COLO668 (cell line): Measurements from ENCODE around the gene CRB2.

ENCODE experiments used
- DNase-seq: peaks from one replicate; lab custom pipeline; 2025; ENCODE audit not compliant: unreplicated experiment; lab: John Stamatoyannopoulos, UW

CRB2 gene

DNA sequence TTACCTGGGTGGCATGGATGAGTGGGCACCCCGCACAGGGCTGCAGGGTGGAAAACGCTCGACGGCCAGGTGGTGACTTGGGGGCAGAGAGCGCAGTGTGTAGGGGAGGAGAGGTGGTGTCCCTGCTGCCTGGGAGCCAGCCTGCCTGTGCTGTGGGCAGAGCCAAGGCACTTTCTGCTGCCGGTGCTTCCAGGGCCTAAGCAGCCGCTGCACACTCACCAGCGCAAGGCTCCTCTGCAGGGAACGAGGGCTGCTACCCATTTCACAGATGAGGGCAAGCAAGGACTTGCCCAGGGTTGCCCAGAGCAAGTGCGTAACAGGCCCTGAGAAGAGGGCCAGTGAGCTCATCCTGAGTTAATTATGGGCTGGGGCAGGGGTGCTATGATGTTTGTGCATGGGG lies 62.5 kb downstream of the CRB2 start:
- no peak for DNase-seq

DNA sequence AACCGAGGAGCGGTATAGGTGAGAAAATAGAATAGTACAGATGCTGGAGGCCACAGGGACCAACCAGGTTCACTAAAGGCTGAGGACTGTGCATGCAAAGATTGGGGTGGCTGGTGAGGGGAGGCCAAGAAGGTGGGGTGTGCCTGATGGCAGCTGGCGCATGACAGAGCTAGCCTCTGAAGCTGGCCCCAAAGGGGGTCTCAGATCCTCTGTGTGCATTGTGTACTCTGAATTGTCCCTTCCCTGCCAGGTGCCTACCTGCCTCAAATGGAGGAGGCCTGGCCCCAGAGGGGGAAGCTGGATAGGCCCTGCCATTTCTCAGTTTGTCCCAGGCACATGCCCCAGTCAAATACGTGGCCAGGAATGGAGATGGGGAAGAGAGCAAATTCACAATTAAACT lies 63.1 kb downstream of the CRB2 start:
- DNase-seq = no peak

DNA sequence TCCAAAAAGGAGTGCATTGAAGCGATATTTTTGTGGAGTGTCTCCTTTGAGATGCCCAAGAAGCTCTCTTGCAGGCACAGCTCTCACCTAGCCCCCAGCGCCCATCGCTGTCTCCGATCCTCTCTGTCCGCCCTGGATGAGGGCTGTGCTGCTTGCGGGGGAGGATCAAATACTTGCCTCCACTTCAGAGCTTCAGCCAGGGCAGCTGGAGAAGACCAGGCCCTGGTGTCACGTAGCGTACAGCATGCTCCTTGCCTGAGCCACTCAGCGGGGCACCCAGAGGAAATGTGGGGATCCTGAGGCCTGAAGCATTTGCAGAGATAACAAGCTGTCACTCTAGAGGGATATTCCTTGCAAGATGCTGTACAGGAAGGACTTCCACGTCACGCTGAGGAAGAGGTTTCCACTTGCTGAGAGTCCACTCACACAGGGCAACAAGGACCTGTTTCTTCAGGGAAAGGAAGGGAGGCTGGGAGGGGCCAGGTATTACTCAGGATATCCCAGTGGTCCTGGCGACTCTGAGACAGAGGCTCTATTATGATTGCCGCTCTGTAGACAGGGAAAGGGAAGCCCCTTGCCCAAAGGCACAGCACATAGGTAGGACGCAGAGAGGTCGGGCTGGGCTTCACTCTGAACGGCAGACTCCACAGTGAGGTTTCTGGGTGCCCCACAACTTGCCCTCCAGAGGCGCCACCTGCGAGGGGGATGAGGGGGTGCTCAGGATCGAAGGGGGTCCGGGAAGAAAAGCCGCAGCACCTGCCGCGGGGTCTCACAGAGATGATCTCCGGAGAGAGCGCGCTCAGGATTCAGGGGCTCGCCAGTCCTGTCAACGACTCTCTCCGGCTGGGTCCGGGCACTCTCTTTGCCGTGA lies 64.0 kb downstream of the CRB2 start:
- no peak for DNase-seq

- DNase-seq = no peak
Observed at GRCh38 chr9:123420592-123421111, 64.7 kb downstream of the CRB2 start.

DNA sequence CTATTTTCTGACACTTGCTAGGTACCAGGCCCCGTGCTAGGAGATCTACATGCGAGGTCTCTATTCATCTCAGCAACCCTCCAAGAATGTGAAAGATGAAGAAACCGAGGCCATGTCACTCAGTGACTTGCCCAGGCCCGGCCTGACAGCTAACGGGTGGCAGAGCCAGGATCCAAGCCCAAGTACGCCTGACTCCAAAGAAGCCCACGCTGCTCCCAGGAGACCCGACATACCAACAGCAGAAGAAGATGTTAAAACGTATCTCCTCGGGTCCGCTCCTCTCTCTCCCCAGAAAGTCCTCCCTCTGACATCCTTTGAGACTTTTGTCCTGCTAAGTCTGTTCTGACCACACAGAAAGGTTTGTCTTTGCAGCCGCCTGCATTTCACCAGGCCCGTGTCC lies 65.2 kb downstream of the CRB2 start:
- no peak for DNase-seq

DNA sequence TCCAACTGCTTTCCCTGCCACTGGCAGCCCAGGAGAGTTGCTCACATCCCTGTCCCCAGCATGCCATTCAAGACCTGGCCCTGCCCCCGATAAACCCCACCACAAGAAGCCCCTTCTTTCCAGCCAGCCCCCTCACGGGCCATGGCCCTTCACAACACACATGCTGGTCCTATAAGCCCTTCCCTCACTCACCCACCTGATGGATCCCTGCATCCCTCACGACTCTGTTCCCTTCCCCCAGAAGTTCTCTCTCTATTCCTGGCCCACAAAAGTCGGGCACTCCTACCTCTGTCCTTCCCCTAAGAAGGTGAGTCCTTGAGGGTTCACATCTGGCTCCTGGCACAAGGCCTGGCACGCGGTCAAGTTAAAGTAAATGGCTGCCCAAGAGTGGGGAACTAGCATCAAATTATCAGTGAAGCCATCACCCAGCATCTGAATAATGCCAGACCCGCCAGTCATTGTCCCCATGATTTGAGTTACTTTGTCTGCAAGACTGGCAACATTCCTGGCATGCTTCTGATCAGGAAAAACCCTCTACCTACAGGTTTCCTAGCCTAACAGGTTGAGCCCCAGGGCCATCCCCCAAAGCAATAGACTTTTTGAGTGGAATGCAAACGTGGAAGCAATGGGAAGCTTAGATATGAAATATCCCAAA lies 65.9 kb downstream of the CRB2 start:
- no peak for DNase-seq

- DNase-seq = no peak
Observed at GRCh38 chr9:123422635-123423310, 66.8 kb downstream of the CRB2 start.

DNA sequence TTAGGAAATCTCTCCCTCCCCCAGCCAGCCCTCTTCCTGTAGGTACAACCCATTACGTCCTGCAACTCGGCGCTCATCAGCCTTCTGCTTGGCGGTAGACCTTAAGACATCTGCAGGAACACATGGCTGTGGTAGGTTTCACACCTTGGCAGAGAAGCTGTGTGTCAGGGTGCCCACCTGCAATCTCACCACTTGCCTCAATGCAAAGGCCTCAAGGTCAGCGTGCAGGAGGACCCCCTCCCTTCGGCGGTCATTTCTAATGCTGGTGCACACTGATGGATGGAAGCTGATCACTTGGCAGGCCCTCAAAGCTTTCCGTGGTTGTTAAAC lies 67.3 kb downstream of the CRB2 start:
- DNase-seq = no peak

DNA sequence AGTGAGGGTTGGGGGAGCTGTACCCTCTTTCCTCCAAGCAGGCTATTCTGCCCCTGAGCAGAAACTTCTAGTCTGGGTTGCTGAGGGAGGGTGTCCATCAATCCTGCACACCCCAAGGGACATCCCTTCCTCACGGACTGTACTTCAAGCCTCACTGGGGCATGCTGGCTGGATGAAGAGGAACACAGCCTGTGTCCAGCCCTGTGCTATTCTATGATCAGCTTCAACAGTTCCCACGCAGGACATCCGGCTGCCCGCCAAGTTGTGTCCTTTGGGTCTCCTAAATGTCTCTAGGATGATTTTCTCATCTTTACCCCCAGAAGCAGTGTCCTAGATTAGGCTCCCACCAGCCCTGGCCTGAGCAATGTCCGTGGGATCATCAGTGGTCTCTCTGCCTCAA lies 68.1 kb downstream of the CRB2 start:
- DNase-seq = no peak

GRCh38 chr9:123424552-123425225 lies 68.7 kb downstream of the CRB2 start:
- DNase-seq = no peak

DNA sequence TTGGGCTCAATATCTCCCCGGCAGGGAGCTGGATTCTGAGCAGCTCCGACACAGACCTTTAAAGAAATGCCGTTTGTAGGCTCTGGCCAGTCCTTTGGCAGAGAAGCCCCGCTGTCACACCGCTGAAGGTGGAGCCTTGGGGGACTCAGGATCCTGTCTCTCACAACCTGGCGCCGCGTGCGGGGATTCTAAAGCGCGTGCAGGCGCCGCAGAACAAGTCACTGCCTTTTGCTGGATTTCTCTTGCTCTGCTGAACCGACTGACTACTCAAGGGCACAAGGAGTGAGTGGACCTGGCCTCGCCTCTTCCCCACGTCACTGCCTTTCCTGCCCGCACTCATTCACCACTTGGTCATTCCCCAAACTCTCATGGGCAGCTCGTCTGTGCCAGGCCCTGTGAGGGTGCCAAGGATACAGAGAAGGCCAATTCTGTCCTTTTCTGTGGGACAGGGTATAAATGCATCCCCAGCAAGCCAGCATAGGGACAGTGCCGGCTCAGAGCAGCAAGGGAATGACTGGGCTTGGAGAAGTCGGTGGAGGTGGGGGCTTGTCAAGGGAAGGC lies 69.3 kb downstream of the CRB2 start:
- no peak for DNase-seq

DNA sequence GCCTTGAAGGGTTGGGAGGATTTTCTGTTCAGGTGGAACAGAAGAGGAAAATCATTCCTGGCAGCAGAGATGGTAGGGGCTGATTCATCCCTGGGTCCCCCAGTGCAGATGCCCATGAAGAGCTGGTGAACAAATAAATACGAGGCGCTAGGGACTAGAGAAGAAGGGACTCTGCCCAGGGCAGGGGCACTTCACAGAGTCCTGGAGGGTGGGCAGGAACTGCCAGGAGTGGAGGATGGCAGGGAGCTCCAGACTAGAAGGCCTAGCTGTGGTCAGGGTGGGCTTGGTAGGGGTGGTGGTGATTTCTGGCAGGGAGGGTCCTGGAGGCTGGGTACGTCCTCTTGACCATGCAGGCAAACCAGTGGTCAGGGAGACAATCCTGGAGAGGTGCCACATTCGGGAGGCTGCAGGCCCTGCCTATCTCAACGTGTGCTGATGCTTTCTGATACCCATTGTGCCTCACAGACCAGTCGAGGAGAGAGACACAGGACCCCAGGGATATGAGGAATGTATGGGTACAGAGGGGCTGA lies 69.9 kb downstream of the CRB2 start:
- DNase-seq = no peak

- DNase-seq = no peak
Observed at GRCh38 chr9:123426406-123426805, 70.4 kb downstream of the CRB2 start.
